ELR (cell line): ENCODE results near the gene MYEOV.
A peak's percentile ranks its signal among the peaks of the same experiment; 100 is the strongest.

Source experiments
- DNase-seq: peaks from one replicate; pipeline ENCODE4 v3.0.0-alpha.2; 2015; ENCODE audit warnings: low read depth

The MYEOV gene

GRCh38 chr11:69302447-69303020, 8.6 kb downstream of the MYEOV start:
- no peak for DNase-seq

DNA sequence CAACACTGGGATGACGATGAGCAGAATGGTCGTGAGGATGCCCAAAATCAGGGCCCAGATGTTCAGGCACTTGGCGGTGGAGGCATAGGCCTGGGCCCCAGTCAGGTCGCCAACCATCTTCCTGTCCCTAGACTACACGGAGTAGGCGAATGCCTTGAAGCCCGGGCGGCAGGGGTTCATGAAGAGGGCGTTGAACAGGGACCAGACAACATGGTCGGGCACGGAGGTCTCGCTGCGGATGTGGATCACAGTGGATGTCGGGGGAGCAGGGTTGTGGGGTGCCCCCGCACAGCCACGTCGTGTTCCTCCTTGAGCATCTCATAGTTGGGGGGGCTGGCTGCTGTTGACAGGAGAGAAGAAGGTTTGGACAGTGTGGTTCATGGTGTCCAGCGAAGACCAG, 9.5 kb downstream of the MYEOV start:
- DNase-seq, result no peak

GRCh38 chr11:69304258-69304657, 10.3 kb downstream of the MYEOV start:
- no peak for DNase-seq

DNA sequence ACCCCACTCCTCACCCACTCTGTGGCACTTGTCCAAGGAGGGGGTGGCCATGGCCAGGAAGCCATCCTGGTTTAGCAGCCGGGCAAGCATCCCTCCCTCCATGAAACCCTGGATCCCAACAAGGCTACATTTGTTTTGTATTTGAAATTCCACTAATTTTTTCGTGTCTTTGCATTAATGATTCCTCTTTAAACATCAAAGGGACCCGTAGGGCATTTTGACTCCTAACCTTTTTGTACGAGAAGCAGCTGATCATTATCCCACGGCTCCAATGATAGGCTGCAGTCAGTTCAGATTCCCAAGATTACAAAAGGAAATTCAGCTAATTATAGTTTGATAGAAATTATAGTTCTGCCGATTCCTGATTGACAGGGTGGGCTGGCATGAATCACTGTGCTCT, 10.7 kb downstream of the MYEOV start:
- DNase-seq, result no peak

- no peak for DNase-seq
Observed at GRCh38 chr11:69305885-69306540, 12.1 kb downstream of the MYEOV start.

DNA sequence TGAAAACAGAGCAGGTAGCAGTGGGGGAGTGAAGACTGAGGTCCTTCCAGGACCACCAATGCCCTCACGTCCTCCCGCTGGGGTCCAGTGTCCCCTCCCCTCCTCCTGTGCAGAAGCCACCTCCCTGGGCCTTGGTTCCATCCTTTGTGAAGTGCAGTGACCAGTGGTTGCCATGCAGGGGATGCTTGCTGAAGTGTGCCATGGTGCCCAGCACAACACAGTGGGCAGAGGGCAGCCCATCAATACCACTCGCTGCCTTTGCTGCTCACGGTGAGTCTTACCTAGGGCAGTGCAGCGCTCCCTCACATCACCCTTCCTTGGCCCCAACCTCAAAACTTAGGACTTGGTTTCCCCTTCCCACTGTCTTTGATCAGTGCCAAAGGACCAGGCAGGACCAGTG, 12.9 kb downstream of the MYEOV start:
- DNase-seq, result no peak

GRCh38 chr11:69307421-69307820, 13.5 kb downstream of the MYEOV start:
- DNase-seq, result no peak

DNA sequence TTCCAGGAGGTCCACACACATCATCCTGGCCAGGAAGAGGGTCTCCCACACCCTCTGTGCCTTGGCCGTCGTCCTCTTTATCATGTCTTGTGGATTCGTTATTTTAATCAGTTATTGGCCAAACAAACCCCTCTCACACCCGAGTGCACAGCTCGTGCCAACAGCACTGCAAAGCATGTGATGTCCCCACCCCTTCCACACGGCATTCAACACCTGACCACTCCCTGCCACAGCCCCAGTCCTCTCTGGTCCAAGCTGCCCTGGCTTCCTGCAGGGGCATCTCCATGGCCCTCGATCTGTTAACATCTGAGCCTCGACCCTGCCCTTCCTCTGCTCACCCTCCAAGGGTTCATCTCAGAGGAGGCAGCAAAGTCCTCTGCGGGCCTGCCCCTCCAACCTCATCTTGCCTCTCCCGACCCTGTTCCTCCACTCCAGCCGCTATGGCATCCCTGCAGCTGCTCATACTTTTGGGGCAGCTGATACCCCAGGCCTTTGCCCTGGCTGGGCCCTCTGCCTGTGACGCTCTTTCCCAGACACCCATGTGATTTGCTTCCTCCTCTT, 14.0 kb downstream of the MYEOV start:
- no peak for DNase-seq

GRCh38 chr11:69308491-69308911, 14.5 kb downstream of the MYEOV start:
- DNase-seq, result no peak

GRCh38 chr11:69308936-69309615, 15.1 kb downstream of the MYEOV start:
- DNase-seq, result no peak

DNA sequence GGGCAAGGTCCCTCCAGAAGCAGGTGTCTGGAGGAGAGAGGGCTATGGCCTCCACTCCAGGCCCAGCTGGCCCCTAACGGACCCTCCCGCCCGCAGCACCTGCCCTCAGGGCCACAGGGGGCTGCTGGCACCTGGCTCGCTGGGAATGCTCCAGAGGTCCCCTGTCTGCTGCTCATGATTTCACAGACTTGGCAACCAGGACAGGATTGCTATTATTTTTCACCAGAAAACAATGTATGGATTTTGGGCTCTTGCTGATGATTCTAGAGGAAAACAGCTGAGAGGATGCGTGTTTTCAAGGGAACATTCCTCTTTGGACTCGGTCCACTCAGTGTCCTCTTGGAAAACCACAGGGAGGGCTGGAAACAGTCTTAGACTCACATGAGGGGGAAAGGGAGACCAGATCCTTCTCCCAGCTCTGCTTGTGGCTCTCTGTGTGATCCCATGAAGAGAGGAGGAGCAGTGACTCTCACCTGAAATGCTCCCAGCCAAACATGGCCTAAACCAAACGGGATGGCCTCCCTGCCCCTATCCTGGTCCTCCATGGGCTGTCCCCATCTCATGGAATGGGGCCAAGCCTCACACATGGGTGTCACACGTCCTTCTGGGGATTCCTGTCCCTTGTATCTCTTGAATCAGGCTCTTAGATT, 15.8 kb downstream of the MYEOV start:
- DNase-seq, result no peak

- DNase-seq, result no peak
Observed at GRCh38 chr11:69310351-69310750, 16.4 kb downstream of the MYEOV start.

DNA sequence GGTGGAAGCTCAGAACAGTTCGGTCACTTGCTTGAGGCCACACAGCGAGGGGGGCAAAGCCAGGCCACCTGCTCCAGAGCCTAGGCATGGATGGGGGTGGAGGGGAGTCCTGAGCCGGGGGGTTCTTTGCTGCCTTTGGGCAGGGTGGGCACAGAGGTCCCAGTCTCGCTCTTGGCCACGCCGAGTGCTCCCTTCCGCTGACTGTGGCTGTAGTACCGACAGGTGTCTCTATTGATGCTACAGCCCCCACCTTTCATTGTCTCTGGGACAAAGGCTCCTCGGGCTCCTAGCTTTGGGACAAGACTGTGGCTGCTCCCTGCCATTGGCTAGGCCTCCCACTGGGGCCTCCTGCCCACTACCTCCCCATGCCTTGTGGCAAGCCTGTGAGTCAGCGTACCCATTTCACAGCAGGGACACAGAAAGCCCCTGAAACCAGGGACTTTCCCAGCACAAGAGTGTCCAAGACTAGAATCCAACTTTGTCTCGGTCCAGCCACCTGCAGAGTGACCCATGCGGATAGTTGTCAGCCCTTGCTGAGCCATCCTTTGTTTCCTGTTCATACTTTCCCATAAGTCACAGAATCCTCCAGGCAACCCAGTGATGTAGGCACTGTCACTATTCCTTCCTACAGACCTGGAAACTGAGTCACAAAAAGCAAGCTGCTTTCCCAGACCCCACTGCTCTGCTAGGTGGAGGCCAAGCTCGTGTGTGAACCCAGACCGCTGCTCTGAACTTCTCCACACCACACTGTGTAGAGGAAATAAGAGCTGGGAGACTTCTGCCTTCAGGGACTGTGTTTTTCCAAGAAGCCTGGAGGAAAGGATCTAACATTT, 17.2 kb downstream of the MYEOV start:
- no peak for DNase-seq

DNA sequence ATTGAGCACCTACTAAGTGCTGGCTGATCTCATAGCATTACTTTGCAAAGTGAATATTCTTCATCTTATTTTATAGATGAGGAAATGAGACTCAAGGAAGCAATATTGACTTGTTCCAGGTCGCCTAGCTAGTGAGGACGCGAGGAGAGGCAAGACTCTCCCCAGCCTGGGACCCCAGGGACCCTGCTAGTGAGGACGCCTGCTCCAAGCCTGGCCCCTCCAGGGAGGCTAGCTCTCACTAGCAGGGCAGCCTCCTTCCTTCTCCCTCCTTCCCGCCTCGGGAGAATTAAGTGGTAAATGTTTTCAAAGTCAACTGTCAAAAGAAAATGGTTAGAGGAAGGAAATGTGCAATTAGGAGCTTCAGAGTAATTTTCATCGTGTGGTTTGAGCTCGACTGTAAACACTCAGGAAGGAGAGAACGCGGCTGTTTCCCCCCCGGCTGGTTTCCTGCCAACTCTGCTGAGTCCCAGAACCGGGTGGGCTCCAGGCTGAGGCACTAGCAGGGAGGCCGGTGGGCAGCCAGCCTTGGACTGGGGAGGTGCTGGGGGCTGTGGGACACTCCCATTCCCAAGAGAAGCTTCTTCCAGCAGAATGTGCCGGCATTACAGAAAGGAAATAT, 17.9 kb downstream of the MYEOV start:
- no peak for DNase-seq

DNA sequence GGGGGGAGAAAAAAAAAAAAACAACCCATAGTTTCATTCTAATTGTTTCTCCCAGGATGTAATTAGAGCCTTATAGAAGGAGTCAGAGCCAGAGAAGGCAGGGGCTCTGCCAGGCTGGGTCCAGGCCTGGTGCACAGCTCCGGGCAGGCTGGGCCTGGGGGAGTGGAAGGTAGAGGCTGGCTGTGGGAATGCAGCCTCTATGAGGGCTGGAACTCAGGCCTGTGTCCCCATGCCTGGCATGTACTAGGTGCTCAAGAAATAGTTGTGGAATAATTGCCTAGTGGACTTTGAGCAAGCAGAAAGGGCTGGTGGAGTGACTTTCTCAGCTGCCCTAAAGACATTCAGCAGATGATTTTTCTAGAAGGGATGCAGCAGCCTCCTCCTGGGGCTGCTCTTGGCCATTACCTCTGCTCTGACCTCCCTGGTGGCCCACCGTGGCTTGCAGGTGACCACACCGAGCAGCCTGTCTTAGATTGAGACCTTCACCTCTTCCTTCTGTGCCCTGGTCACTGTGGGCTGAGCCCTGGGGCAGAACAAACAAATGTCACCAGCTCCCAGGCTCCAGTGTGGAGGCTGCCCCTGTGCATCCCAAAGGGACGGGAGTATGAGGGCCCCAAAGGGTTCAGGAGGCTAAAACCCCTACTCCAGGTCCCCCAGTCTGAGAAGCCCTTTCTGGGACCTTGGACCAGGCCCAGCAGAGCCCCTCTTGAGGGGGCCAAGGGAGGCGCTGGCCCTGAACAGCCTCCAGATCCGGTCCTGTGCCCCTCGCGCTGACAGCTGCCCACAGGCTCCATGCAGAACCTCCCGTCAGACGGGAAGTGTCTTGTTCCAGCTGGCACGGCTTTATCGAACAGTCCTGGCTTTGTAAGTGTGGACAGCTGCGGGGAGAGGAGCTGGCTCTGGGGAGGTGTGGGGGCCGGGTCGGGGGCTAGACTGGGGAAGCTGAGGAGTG, 18.8 kb downstream of the MYEOV start:
- DNase-seq, result no peak

DNA sequence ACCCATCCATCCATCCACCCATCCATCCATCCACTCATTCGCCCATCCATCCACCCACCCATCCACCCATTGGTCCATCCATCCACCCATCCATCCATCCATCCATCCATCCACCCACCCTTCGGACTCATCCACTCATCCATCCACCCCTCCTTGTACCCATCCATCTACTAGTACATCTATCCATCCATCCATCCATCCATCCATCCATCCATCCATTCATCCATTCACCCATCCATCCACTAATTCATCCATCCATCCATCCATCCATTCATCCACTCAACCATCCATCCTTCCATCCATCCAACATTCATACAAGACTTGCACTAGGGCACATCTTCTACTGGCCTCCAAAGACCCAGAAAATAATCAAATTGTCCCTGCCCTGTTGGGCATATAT, 20.0 kb downstream of the MYEOV start:
- DNase-seq, result no peak

DNA sequence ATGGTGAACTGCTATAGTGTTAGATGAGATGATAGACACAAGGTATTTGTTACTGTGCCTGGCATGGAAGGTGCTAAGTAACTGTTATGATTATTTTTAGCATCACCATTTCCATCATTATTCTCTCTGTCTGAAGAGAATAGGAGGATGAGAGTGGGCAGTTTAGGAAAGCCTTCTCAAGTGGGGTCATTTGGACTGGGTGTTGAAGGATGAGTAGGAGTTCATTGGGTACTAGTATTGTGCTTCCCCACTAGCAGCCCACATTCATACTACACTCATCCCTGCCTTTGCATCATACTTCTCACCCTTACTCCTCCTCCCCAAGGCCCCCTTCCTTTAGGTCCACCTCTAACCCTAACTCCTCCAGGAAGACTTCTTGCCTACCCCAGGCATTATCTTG, 20.6 kb downstream of the MYEOV start:
- DNase-seq, result no peak

- no peak for DNase-seq
Observed at GRCh38 chr11:69316956-69317355, 23.0 kb downstream of the MYEOV start.

DNA sequence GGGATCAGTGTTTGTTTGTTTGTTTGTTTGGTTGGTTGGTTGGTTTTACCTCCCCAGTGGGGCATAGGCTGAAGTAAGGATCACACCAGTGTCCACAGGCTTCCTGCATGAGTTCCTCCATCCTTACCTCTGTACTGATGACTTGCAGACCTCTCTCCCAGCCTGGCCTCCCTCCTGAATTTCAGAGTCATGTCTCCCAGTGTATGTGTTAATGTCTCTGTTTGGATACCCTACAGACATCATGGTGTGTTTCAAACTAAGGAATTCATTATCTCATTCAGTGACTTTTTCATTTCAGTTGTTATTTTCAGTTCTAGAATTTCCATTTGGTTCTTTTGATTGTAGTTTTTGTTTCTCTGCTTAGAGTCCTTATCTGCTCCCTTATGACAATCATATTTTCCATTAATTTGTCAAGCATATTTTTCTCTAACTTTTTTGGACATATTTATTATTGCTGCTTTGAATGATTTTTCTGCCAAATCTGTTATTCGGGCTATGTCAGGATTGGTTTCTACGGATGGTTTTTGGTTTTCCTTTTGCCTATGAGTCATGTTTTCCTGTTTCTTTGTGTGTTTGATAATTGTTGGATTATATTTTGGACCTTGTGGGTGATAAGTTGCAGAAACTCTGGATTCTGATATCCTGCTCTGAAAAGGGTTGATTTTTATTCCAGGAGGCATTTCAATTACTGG, 23.6 kb downstream of the MYEOV start:
- peak; percentile 50 for DNase-seq

DNA sequence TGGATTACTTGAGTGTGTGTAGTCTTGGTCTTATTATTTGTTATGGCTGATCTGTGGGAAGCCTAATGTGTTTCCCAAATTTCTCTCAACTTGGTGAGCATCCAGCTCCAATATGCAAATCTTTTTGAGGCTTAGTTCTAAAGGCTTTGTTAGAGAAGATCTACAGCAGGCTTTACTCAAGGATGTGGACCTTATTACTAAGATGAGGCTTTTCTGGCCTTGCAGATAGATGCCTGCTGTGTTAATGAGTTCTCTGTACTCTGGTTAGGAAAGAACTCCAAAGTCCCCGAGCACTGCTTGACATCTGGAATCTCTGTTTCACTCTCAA, 24.1 kb downstream of the MYEOV start:
- no peak for DNase-seq
